Psoas muscle (tissue), 8 donors: ENCODE measurements around the gene KANK4. TPM values are rescaled to one million over a fixed set of nuclear protein-coding genes. Genes with fewer than 3 reads are reported as not detected.

Experiments used
- ATAC-seq, 4 donors: fragments of 200-7000 bp; cut with Tn5 transposase; one replicate each; pipeline ENCODE4 v1.9.1; 2020; ENCODE audit warnings: moderate library complexity in 3 of 4, mild to moderate bottlenecking in 2 of 4
- DNase-seq, 2 donors: peaks; one replicate each; pipeline ENCODE4 v3.0.0-alpha.2; 2020
- H3K27ac ChIP-seq: fragments of 200-600 bp; one replicate; pipeline ENCODE4 v1.8.0; 2022
- H3K27me3 ChIP-seq, 3 donors: fragments of 200-600 bp in 1 of 3; one replicate each; pipeline versions ENCODE4 v1.6.1 to v1.8.0; 2013 to 2022; ENCODE audit warnings: low read length in 2 of 3, mild to moderate bottlenecking in 2 of 3, moderate library complexity in 1 of 3; ENCODE audit not compliant: insufficient read depth in 3 of 3
- H3K36me3 ChIP-seq, 2 donors: fragments of 200-600 bp in 1 of 2; one replicate each; pipeline versions ENCODE4 v1.6.1 to v1.8.0; 2013 to 2022; ENCODE audit warnings: low read depth in 1 of 2, mild to moderate bottlenecking in 1 of 2, moderate library complexity in 1 of 2; ENCODE audit not compliant: insufficient read depth in 1 of 2
- H3K4me1 ChIP-seq: fragments of 200-600 bp; one replicate; pipeline ENCODE4 v1.8.0; 2022
- H3K4me3 ChIP-seq: fragments of 200-600 bp; one replicate; pipeline ENCODE4 v1.8.0; 2022; ENCODE audit warnings: mild to moderate bottlenecking
- H3K9me3 ChIP-seq: fragments of 200-600 bp; one replicate; pipeline ENCODE4 v1.8.0; 2022
- CTCF ChIP-seq: fragments of 200-600 bp; IDR thresholded peaks from one replicate; pipeline ENCODE4 v1.8.0; 2022; ENCODE audit warnings: antibody characterized with exemption
- WGBS, 3 donors: extraction: QIAGEN DNeasy Blood & Tissue Kit; methylation state at CpG; one replicate each; pipeline versions ENCODE4 v1.1.6 to v1.1.7; 2013; 5-methylcytosine and 5-hydroxymethylcytosine counted together
- intact Hi-C, 2 donors: fragments of 100-400 bp; cut with DNase I; formaldehyde crosslinking; loops; one replicate each; pipeline versions ENCODE4 v1.11.0 to v1.14.2; 2022
- polyA plus RNA-seq, 3 donors: library from polyadenylated mRNA; stranded (reverse); fragments of 200-250 nt; gene quantifications; one replicate each; pipeline ENCODE4 v1.2.3, GENCODE V29; 2013
- total RNA-seq, 4 donors: library from RNA; stranded (reverse); fragmentation: NEBNext Ultra II Directional in 2 of 4; extraction: Animal tissue kit (Norgen Biotek cat#: 25700) in 2 of 4; gene quantifications; one replicate each; pipeline versions ENCODE4 v1.2.1 to v1.2.4, GENCODE V29; 2021 to 2023
- donor health status: healthy with polysubstance abuse.
- donor health status: DM: no; HTN: no; CAD: no; lungs with moderate emphysema.
- donor health status: Bipolar disorder and iron deficiency.
- donor health status: healthy.
- donor health status: DM: yes; HTN: yes; CAD: no.
- donor health status: DM: no; HTN: no; CAD: no.
- donor health status: DM: no; HTN: no; CAD: no.
- donor health status: DM: yes; HTN: yes; CAD: no.

The KANK4 gene
- total and polyA plus RNA-seq, 7 donors = 0.09 to 1.1 (median 0.17) TPM; not detected in 3

GRCh38 chr1:62218604-62219003 lies 100.6 kb downstream of the KANK4 start:
- Histone ChIP-seq H3K4me3 (no peak overlapping the region), H3K4me1 (no peaks in the 10 kb centered on the region), H3K9me3 (no peaks in the 10 kb centered on the region), H3K27ac (no peak overlapping the region), H3K27me3 (no peaks in the 10 kb centered on the region), H3K36me3 (no peaks in the 10 kb centered on the region)
- 59 to 65% (median 63%) methylated on average over 2 of the region's 2 CpGs for WGBS, 3 donors
- no peak for TF ChIP-seq CTCF
- no peak for ATAC-seq
- intact Hi-C loops = no loop called here
- DNase-seq = no peak

DNA sequence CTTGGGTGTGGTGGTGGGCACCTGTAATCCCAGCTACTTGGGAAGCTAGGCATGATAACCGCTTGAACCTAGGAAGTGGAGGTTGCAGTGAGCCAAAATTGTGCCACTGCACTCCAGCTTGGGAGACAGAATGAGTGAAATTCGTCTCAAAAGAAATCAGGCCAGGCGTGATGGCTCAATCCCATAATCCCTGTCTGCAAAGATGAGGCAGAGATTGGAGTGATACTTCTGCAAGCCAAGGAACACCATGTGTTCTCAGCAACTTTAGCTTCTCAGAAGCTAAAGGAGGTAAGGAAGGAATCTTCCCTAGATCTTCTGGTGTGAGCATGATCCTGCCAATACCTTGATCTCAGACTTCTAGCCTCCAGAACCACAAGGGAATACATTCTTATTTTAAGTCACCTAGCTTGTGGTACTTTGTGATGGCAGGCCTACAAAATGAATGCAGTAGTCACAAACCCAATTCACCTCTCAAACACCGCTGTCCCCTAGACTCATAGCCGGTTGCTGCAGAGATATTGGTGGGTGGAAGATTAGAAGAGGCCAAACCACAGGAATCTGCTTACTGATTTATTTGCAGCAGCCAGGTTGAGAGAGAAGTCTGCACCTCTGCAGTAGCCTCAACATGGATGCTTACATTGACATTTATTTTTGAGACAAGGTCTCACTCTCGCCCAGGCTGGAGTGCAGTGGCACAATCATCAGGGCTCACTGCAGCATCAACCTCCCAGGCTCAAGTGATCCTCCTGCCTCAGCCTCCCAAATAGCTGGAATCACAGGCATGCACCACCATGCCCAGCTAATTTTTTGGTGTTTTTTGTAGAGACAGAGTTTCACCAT lies 105.9 kb downstream of the KANK4 start:
- no peaks in the 10 kb centered on the region for H3K4me1 ChIP-seq
- DNase-seq (no peak), ATAC-seq (no peak)
- no peaks in the 10 kb centered on the region for H3K27me3 ChIP-seq
- H3K27ac ChIP-seq = no peak overlapping the region
- H3K4me3 ChIP-seq = no peak overlapping the region
- intact Hi-C loops = no loop called here
- H3K9me3 ChIP-seq = no peaks in the 10 kb centered on the region
- 62 to 85% (median 77%) methylated on average over 6 of the region's 6 CpGs for WGBS, 3 donors
- no peaks in the 10 kb centered on the region for H3K36me3 ChIP-seq
- TF ChIP-seq CTCF = no peak

DNA sequence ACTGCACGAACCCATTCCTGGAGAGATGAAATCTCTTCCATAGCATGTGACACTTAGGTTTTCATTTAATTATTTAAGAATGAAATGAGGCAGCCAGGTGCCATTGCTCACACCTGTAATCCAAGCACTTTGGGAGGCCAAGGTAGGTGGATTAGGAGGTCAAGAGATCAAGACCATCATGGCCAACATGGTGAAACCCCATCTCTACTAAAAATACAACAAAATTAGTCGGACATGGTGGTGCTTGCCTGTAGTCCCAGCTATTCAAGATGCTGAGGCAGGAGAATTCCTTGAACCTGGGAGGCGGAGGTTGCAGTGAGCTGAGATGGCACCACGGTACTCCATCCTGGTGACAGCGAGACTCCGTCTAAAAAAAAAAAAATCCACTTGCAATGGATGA lies 106.8 kb downstream of the KANK4 start:
- Histone ChIP-seq H3K27ac (no peak overlapping the region), H3K4me3 (no peak overlapping the region), H3K36me3 (no peaks in the 10 kb centered on the region), H3K4me1 (no peaks in the 10 kb centered on the region), H3K9me3 (no peaks in the 10 kb centered on the region), H3K27me3 (no peaks in the 10 kb centered on the region)
- DNase-seq (no peak), ATAC-seq (no peak)
- no peak for TF ChIP-seq CTCF
- WGBS, 3 donors = 77 to 94% (median 80%) methylated on average over 6 of the region's 6 CpGs
- intact Hi-C loops = no loop called here

DNA sequence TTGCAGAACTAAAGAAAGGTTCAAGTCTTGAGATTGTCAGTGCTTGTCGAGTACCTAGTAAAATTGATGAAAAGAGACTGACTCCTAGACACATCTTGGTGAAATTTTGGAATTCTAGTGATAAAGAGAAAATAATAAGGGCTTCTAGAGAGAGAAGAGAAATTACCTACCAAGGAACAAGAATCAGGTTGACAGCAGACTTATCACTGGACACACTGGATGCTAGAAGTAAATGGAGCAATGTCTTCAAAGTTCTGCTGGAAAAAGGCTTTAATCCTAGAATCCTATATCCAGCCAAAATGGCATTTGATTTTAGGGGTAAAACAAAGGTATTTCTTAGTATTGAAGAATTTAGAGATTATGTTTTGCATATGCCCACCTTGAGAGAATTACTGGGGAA lies 108.3 kb downstream of the KANK4 start:
- no peaks in the 10 kb centered on the region for H3K27me3 ChIP-seq
- no peak overlapping the region for H3K27ac ChIP-seq
- DNase-seq = no peak
- H3K36me3 ChIP-seq = no peaks in the 10 kb centered on the region
- no peaks in the 10 kb centered on the region for H3K4me1 ChIP-seq
- no peak for TF ChIP-seq CTCF
- H3K9me3 ChIP-seq = no peaks in the 10 kb centered on the region
- WGBS, 3 donors = 96 to 97% (median 97%) methylated on average over 1 of the region's 1 CpG
- no peak for ATAC-seq
- intact Hi-C loops = no loop called here
- H3K4me3 ChIP-seq = no peak overlapping the region
